H9 (cell line): ENCODE results near the gene SUV39H2. TPM values are rescaled to one million over a fixed set of nuclear protein-coding genes. Genes with fewer than 3 reads are reported as not detected.

Source experiments
- DNase-seq: peaks from one replicate; pipeline ENCODE4 v3.0.0-alpha.2; 2017
- H2AFZ ChIP-seq: one replicate; pipeline ENCODE4 v1.6.1; 2013; ENCODE audit warnings: mild to moderate bottlenecking, low read length, control low read depth, moderate library complexity
- H2AK5ac ChIP-seq: 2 replicates; pipeline ENCODE4 v1.6.1; 2013; ENCODE audit warnings: low read length, control low read depth, mixed read lengths; ENCODE audit not compliant: insufficient read length
- H2BK120ac ChIP-seq: one replicate; pipeline ENCODE4 v1.6.1; 2013; ENCODE audit warnings: low read depth, mild to moderate bottlenecking, low read length, control low read depth, inconsistent platforms; ENCODE audit not compliant: poor library complexity, severe bottlenecking
- H2BK12ac ChIP-seq: 2 replicates; pipeline ENCODE4 v1.6.1; 2013; ENCODE audit warnings: low read length, control low read depth, mixed read lengths, low read depth; ENCODE audit not compliant: insufficient read length
- H2BK15ac ChIP-seq: 2 replicates; pipeline ENCODE4 v1.6.1; 2013; ENCODE audit warnings: low read depth, low read length, control low read depth
- H2BK20ac ChIP-seq: one replicate; pipeline ENCODE4 v1.6.1; 2013; ENCODE audit warnings: low read depth, mild to moderate bottlenecking, low read length, control low read depth, inconsistent platforms; ENCODE audit not compliant: poor library complexity, severe bottlenecking
- H2BK5ac ChIP-seq: 2 replicates; pipeline ENCODE4 v1.6.1; 2013; ENCODE audit warnings: low read length, control low read depth, mixed read lengths; ENCODE audit not compliant: insufficient read length
- H3K14ac ChIP-seq: 2 replicates; pipeline ENCODE4 v1.6.1; 2013; ENCODE audit warnings: low read length, control low read depth; ENCODE audit not compliant: insufficient read depth
- H3K18ac ChIP-seq: 2 replicates; pipeline ENCODE4 v1.6.1; 2013; ENCODE audit warnings: low read depth, mild to moderate bottlenecking, mixed read lengths, low read length, control low read depth; ENCODE audit not compliant: insufficient read length
- H3K23ac ChIP-seq: 2 replicates; pipeline ENCODE4 v1.6.1; 2013; ENCODE audit warnings: low read length, control low read depth, mixed read lengths, low read depth; ENCODE audit not compliant: insufficient read length
- H3K23me2 ChIP-seq: 2 replicates; pipeline ENCODE4 v1.6.1; 2013; ENCODE audit warnings: low read depth, mild to moderate bottlenecking, mixed read lengths, low read length, control low read depth; ENCODE audit not compliant: insufficient read length, poor library complexity, severe bottlenecking
- H3K27ac ChIP-seq: 2 replicates; pipeline ENCODE4 v1.5.1; 2013; ENCODE audit warnings: low read length, control low read depth, mixed read lengths, low read depth; ENCODE audit not compliant: insufficient read length
- H3K27me3 ChIP-seq: 2 replicates; pipeline ENCODE4 v1.6.1; 2013; ENCODE audit warnings: low read length, control low read depth, inconsistent platforms; ENCODE audit not compliant: insufficient read depth
- H3K4ac ChIP-seq: 2 replicates; pipeline ENCODE4 v1.6.1; 2013; ENCODE audit warnings: low read depth, mild to moderate bottlenecking, control low read depth, inconsistent platforms, low read length, moderate library complexity
- H3K4me1 ChIP-seq: 2 replicates; pipeline ENCODE4 v1.6.1; 2013; ENCODE audit warnings: low read length, control low read depth, inconsistent platforms; ENCODE audit not compliant: insufficient read depth
- H3K4me2 ChIP-seq: 2 replicates; pipeline ENCODE4 v1.6.1; 2013; ENCODE audit warnings: low read length, control low read depth, mixed read lengths; ENCODE audit not compliant: insufficient read length, insufficient read depth
- H3K56ac ChIP-seq: 2 replicates; pipeline ENCODE4 v1.6.1; 2013; ENCODE audit warnings: low read depth, mild to moderate bottlenecking, mixed read lengths, low read length, control low read depth; ENCODE audit not compliant: insufficient read length
- H3K79me1 ChIP-seq: 2 replicates; pipeline ENCODE4 v1.6.1; 2013; ENCODE audit warnings: low read depth, mild to moderate bottlenecking, moderate library complexity, low read length, control low read depth, inconsistent platforms; ENCODE audit not compliant: insufficient read depth, poor library complexity, severe bottlenecking
- H3K79me2 ChIP-seq: 2 replicates; pipeline ENCODE4 v1.6.1; 2013; ENCODE audit warnings: low read length, control low read depth, inconsistent platforms; ENCODE audit not compliant: insufficient read depth
- H3K9ac ChIP-seq: 2 replicates; pipeline ENCODE4 v1.6.1; 2013; ENCODE audit warnings: low read length, control low read depth, mixed read lengths; ENCODE audit not compliant: insufficient read length; ENCODE audit errors: extremely low read depth
- H3K9me3 ChIP-seq: one replicate; pipeline ENCODE4 v1.6.1; 2013; ENCODE audit warnings: low read depth, low read length, inconsistent platforms; ENCODE audit not compliant: control insufficient read depth
- H3T11ph ChIP-seq: one replicate; pipeline ENCODE4 v1.6.1; 2013; ENCODE audit warnings: mild to moderate bottlenecking, low read length, control low read depth, inconsistent platforms
- H4K20me1 ChIP-seq: one replicate; pipeline ENCODE4 v1.6.1; 2013; ENCODE audit not compliant: control insufficient read depth, insufficient read length, insufficient read depth
- H4K5ac ChIP-seq: 2 replicates; pipeline ENCODE4 v1.6.1; 2013; ENCODE audit warnings: low read depth, mild to moderate bottlenecking, mixed read lengths, low read length, control low read depth; ENCODE audit not compliant: insufficient read length
- H4K8ac ChIP-seq: replicated peaks from 2 replicates; pipeline ENCODE4 v1.6.1; 2013; ENCODE audit warnings: low read length, control low read depth, mixed read lengths, low read depth; ENCODE audit not compliant: insufficient read length
- H4K91ac ChIP-seq: 2 replicates; pipeline ENCODE4 v1.6.1; 2013; ENCODE audit warnings: low read depth, mild to moderate bottlenecking, moderate library complexity, mixed read lengths, low read length, control low read depth; ENCODE audit not compliant: insufficient read length
- H3K27ac Mint-ChIP-seq, 3 experiments: 2 replicates in 2 of 3; 3 replicates in 1 of 3; pipeline ENCODE4 v1.8.0; 2020 to 2021; ENCODE audit warnings: mixed read lengths in 3 of 3, mild to moderate bottlenecking in 1 of 3, moderate library complexity in 1 of 3
- H3K27me3 Mint-ChIP-seq: 2 replicates; pipeline ENCODE4 v1.8.0; 2021; ENCODE audit warnings: low read depth, mild to moderate bottlenecking, moderate library complexity, mixed read lengths
- H3K36me3 Mint-ChIP-seq, 3 experiments: 2 replicates in 2 of 3; 3 replicates in 1 of 3; pipeline ENCODE4 v1.8.0; 2020 to 2021; ENCODE audit warnings: low read depth in 3 of 3, mixed read lengths in 3 of 3; ENCODE audit not compliant: insufficient read depth in 1 of 3
- H3K4me1 Mint-ChIP-seq, 2 experiments: 2 replicates each; pipeline ENCODE4 v1.8.0; 2020; ENCODE audit warnings: mixed read lengths in 2 of 2
- H3K4me3 Mint-ChIP-seq, 2 experiments: 2 replicates in 1 of 2; 3 replicates in 1 of 2; pipeline ENCODE4 v1.8.0; 2020 to 2021; ENCODE audit warnings: mild to moderate bottlenecking in 2 of 2, mixed read lengths in 2 of 2, moderate library complexity in 1 of 2
- H3K9me3 Mint-ChIP-seq, 2 experiments: 2 replicates in 1 of 2; 3 replicates in 1 of 2; pipeline ENCODE4 v1.8.0; 2020; ENCODE audit warnings: mild to moderate bottlenecking in 2 of 2, mixed read lengths in 2 of 2, moderate library complexity in 1 of 2
- WGBS: extraction: QIAGEN DNeasy Blood & Tissue Kit; methylation state at CpG from one replicate; pipeline ENCODE4 v1.1.7; 2013; ENCODE audit warnings: missing lambda C conversion rate, low lambda C conversion rate, mixed read lengths; ENCODE audit not compliant: insufficient read length; ENCODE audit errors: extremely low coverage; 5-methylcytosine and 5-hydroxymethylcytosine counted together
- total RNA-seq: library from RNA; stranded (reverse); gene quantifications from 2 replicates; pipeline ENCODE4 v1.2.1, GENCODE V29; 2021
- TF ChIP-seq, protein P1 (sequence below): fragments of 200-600 bp; sonication (generic); conservative IDR thresholded peaks from 3 replicates; pipeline ENCODE4 v1.8.0; 2021; ENCODE audit warnings: antibody characterized with exemption, mild to moderate bottlenecking

SUV39H2 gene
- total RNA-seq, 1 experiment from 2014 or later, result 59.7 TPM

- Histone ChIP-seq H3K79me1 (no peaks in the 10 kb centered on the region), H4K20me1 (no peaks in the 10 kb centered on the region), H3T11ph (no peak overlapping the region), H3K27me3 (no peaks in the 10 kb centered on the region), H3K23ac (no peak overlapping the region), H3K9me3 (no peaks in the 10 kb centered on the region), H3K4ac (no peak overlapping the region), H3K18ac (no peak overlapping the region), H2BK20ac (no peak overlapping the region), H3K27ac (no peak overlapping the region), H3K23me2 (no peaks in the 10 kb centered on the region), H3K14ac (no peak overlapping the region), H2AFZ (no peak overlapping the region), H2BK120ac (no peak overlapping the region), H2BK15ac (no peak overlapping the region), H2BK12ac (no peak overlapping the region), H4K8ac (no peak overlapping the region), H3K4me1 (no peaks in the 10 kb centered on the region), H4K91ac (no peak overlapping the region), H2BK5ac (no peak overlapping the region), H2AK5ac (no peak overlapping the region), H3K9ac (no peak overlapping the region), H3K79me2 (no peaks in the 10 kb centered on the region), H4K5ac (no peak overlapping the region), H3K56ac (no peak overlapping the region), H3K4me2 (no peak overlapping the region)
- Mint-ChIP-seq H3K4me1 (no peaks in the 10 kb centered on the region), H3K27me3 (no peaks in the 10 kb centered on the region), H3K4me3 (no peak overlapping the region), H3K36me3 (peaks cover 24 to 68% (median 45%) of the 10 kb centered on the region in 3 experiments; a peak in 6 of 7 replicates), H3K9me3 (no peaks in the 10 kb centered on the region), H3K27ac (no peak overlapping the region)
- TF ChIP-seq, protein P1, sequence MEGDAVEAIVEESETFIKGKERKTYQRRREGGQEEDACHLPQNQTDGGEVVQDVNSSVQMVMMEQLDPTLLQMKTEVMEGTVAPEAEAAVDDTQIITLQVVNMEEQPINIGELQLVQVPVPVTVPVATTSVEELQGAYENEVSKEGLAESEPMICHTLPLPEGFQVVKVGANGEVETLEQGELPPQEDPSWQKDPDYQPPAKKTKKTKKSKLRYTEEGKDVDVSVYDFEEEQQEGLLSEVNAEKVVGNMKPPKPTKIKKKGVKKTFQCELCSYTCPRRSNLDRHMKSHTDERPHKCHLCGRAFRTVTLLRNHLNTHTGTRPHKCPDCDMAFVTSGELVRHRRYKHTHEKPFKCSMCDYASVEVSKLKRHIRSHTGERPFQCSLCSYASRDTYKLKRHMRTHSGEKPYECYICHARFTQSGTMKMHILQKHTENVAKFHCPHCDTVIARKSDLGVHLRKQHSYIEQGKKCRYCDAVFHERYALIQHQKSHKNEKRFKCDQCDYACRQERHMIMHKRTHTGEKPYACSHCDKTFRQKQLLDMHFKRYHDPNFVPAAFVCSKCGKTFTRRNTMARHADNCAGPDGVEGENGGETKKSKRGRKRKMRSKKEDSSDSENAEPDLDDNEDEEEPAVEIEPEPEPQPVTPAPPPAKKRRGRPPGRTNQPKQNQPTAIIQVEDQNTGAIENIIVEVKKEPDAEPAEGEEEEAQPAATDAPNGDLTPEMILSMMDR, result no peak
- WGBS, result no CpG with 5 or more reads among the region's 8 CpGs
- no peak for DNase-seq
Measured at GRCh38 chr10:14926061-14926470, 47.4 kb downstream of the SUV39H2 start.
